K562 (cell line): ENCODE results near the gene OR6S1. TPM values are rescaled to one million over a fixed set of nuclear protein-coding genes. Genes with fewer than 3 reads are reported as not detected.
A peak's percentile ranks its signal among the peaks of the same experiment; 100 is the strongest.

Experiments used
- ADNP ChIP-seq: fragments of 200-800 bp; sonication (Bioruptor generic); IDR thresholded peaks from 2 replicates; pipeline ENCODE4 v1.6.1; 2016; ENCODE audit warnings: missing genetic modification characterization, missing compliant biosample characterization
- BMI1 ChIP-seq: fragments of 150-350 bp; IDR thresholded peaks from 2 replicates; pipeline ENCODE4 v1.6.1; 2014; ENCODE audit warnings: low read length
- CBFA2T3 ChIP-seq: fragments of 450-650 bp; IDR thresholded peaks from 2 replicates; pipeline ENCODE4 v1.6.1; 2017
- CHD2 ChIP-seq: IDR thresholded peaks from 2 replicates; pipeline ENCODE4 v1.6.1; 2011; ENCODE audit warnings: low read depth, low read length
- ELF2 ChIP-seq: fragments of 250-450 bp; sonication (Bioruptor Pico); IDR thresholded peaks from 2 replicates; pipeline ENCODE4 v1.5.0; 2021; ENCODE audit warnings: mild to moderate bottlenecking
- ETV5 ChIP-seq: sonication (generic); formaldehyde crosslinking; IDR thresholded peaks from 2 replicates; pipeline ENCODE4 v1.4.0; 2020; ENCODE audit warnings: low read depth, mild to moderate bottlenecking, missing genetic modification reagents
- FOXJ3 ChIP-seq: sonication (generic); formaldehyde crosslinking; IDR thresholded peaks from 2 replicates; pipeline ENCODE4 v1.4.0; 2020; ENCODE audit warnings: mild to moderate bottlenecking, missing genetic modification reagents
- HDGF ChIP-seq: fragments of 450-650 bp; IDR thresholded peaks from 2 replicates; pipeline ENCODE4 v1.6.1; 2016
- MYC ChIP-seq, 2 experiments: fragments of 250-450 bp in 1 of 2; sonication (Bioruptor Pico) in 1 of 2; IDR thresholded peaks; 2 replicates each; pipeline versions ENCODE4 v1.5.1 to v1.6.1; 2012 to 2021; ENCODE audit warnings: low read depth in 2 of 2, borderline replicate concordance in 1 of 2, improper control_type of control experiment in 1 of 2, low read length in 1 of 2, mild to moderate bottlenecking in 1 of 2, moderate library complexity in 1 of 2
- NCOA1 ChIP-seq: fragments of 450-650 bp; IDR thresholded peaks from 2 replicates; pipeline ENCODE4 v1.6.1; 2016; ENCODE audit warnings: low read depth
- NCOA2 ChIP-seq, 2 experiments: fragments of 450-650 bp; IDR thresholded peaks; 2 replicates each; pipeline ENCODE4 v1.6.1; 2018; ENCODE audit warnings: mild to moderate bottlenecking in 2 of 2, moderate library complexity in 1 of 2; ENCODE audit not compliant: partially characterized antibody in 2 of 2
- POLR2A ChIP-seq: fragments of 450-650 bp; conservative IDR thresholded peaks from 2 replicates; pipeline ENCODE4 v1.6.1; 2016
- SP1 ChIP-seq: sonication (generic); formaldehyde crosslinking; IDR thresholded peaks from 2 replicates; pipeline ENCODE4 v1.8.1; 2022; ENCODE audit warnings: mild to moderate bottlenecking, missing genetic modification reagents
- TEAD4 ChIP-seq, 2 experiments: sonication (generic) in 1 of 2; formaldehyde crosslinking in 1 of 2; IDR thresholded peaks; 2 replicates each; pipeline versions ENCODE4 v1.6.1 to v1.8.0; 2012 to 2022; ENCODE audit warnings: borderline replicate concordance in 1 of 2, inconsistent platforms in 1 of 2, low read length in 1 of 2, mild to moderate bottlenecking in 1 of 2, missing genetic modification reagents in 1 of 2
- TRIM24 ChIP-seq, 2 experiments: fragments of 450-650 bp; IDR thresholded peaks; 2 replicates each; pipeline ENCODE4 v1.6.1; 2016
- ZC3H8 ChIP-seq: fragments of 450-650 bp; IDR thresholded peaks from 2 replicates; pipeline ENCODE4 v1.6.1; 2017
- ZNF354B ChIP-seq: fragments of 250-450 bp; sonication (Bioruptor Pico); IDR thresholded peaks from 2 replicates; pipeline ENCODE4 v1.4.0; 2020
- ZNF584 ChIP-seq: fragments of 200-800 bp; sonication (Bioruptor generic); IDR thresholded peaks from 2 replicates; pipeline ENCODE4 v1.6.1; 2016; ENCODE audit warnings: low read depth, mild to moderate bottlenecking, missing genetic modification characterization, missing compliant biosample characterization
- ZNF780A ChIP-seq: fragments of 250-450 bp; sonication (Bioruptor Pico); IDR thresholded peaks from 2 replicates; pipeline ENCODE4 v1.5.0; 2021; ENCODE audit warnings: mild to moderate bottlenecking
- polyA plus RNA-seq, 8 experiments: library from polyadenylated mRNA; depleted of rRNA in 4 of 8; stranded (reverse) in 5 of 8; unstranded in 3 of 8; fragments of >200 nt; fragmentation: Nextera tagmentation in 2 of 8; fragmentation: Illumina TruSeq in 1 of 8; extraction: Ambion mirVana in 2 of 8; extraction: Trizol in 1 of 8; gene quantifications; 2 replicates each; pipeline versions ENCODE4 v1.2.1 to v1.2.3, GENCODE V29; 2011 to 2014; ENCODE audit warnings: inconsistent platforms in 1 of 8, missing spikeins in 1 of 8
- total RNA-seq, 7 experiments: library from RNA; depleted of rRNA in 6 of 7; stranded (reverse); fragments of >200 nt in 6 of 7; fragmentation: Illumina TruSeq in 2 of 7; extraction: Trizol in 2 of 7; gene quantifications; 2 replicates each; pipeline versions ENCODE4 v1.2.1 to v1.2.3, GENCODE V29; 2011 to 2021; ENCODE audit warnings: low replicate concordance in 1 of 7
- TF ChIP-seq, protein P1 (sequence below): fragments of 250-450 bp; sonication (Bioruptor Pico); IDR thresholded peaks from 2 replicates; pipeline ENCODE4 v1.5.0; 2021; ENCODE audit warnings: mild to moderate bottlenecking, moderate library complexity
- TF ChIP-seq, protein P2 (sequence below): fragments of 150-350 bp; IDR thresholded peaks from 2 replicates; pipeline ENCODE4 v1.6.1; 2014; ENCODE audit warnings: low read depth, mild to moderate bottlenecking, low read length, borderline replicate concordance
- TF ChIP-seq, protein P3 (sequence below): sonication (generic); formaldehyde crosslinking; IDR thresholded peaks from 2 replicates; pipeline ENCODE4 v1.9.0; 2022; ENCODE audit warnings: mild to moderate bottlenecking, missing genetic modification reagents

The OR6S1 gene
- total and polyA plus RNA-seq, 9 of the 15 experiments (the other 6 are each of a cell fraction or from before 2014, with no cell fraction given), result not detected

DNA sequence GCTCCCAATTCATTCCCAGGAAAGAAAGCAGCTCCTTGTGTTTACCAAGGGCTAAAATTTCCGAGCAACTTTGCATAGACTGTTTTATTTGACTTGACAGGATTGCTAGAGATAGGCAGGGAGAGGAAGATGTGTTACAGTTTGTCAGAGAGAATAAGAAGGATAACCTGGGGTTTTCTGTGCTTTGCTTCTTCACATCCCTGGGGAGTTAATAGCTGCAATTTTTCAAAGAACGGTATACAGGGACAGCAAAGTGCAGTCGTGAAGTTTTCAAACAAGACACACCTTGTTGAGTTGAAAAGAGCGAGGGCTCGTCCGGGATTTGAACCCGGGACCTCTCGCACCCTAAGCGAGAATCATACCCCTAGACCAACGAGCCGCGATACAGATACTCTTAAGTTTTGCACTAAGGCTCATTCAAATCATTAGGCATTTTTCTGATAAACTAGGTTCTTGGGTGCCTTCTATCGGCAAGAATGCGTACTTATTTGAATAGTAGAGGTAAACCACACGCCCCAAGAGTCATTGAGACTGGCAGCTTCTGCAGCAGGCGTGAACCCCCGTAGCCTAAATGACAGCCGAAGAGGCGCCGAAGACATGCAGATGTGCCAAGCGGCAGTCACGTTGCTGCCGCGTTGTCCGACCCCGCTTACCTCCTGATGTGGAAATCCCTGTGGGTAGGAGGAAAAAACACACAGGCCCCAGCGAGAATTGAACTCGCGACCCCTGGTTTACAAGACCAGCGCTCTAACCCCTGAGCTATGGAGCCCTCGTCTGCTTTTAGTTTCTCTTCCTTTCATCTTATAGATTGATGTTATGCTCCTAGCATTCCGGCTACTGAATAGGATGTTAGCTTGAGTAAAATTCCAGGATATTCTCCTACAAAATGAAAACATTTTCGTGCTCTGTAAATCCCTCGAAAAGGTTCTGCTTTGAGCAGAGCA, 28.1 kb downstream of the OR6S1 start (continued):
- TF ChIP-seq, protein P1, sequence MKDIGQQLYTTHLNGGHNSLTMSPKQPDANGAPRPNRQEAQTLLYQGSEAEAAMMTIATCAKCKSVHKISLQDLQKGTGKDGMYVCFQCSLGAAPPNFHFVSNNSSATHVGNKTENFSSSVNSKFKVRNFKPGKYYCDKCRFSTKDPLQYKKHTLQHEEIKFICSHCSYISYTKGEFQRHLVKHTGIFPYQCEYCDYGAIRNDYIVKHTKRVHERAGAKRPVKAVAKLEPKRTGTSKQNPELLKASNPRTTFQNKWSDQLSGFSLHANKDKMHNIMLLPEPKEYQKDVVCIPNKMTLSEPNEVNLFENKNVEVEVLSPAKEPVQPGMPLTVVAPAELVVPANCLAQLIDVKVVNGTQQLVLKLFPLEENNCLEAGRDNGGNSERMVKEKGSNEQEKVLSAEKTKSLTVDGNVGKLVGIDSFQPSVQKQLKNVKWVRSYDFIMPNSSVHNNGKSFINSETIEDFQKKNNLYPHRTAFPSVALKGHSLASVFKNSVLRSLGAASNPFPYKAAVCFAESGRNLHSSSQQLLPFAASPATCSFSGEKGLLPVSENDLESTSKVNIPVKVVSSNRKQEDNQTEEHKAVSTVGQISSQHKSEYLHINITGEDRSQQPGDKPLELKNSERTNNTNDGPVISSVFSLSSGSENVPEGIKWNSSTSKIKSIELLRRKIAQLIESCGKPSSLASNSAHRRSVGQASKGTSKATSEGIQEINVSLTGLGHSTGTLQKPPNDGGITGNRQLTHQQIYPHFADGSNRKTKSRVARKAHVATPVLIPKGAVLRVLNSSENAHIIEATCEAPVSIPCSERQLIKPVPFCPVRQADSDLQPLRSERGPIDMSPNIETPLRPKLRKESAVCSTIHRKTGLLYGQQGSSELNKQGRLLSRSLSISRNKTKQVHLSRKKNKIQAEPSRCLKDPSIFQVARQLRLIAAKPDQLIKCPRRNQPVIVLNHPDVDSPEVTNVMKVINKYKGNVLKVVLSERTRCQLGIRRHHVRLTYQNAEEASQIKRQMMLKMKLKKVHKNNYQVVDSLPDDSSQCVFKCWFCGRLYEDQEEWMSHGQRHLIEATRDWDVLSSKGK (CRISPR knock-in tag), result no peak
- no peak for TF ChIP-seq ELF2 (CRISPR knock-in tag)
- no peak for TF ChIP-seq HDGF
- TF ChIP-seq ZNF354B (CRISPR knock-in tag), result no peak
- TF ChIP-seq TEAD4 (IDR thresholded peaks at IDR 0.05; ENCODE audit: low read length), result peak; percentile 93
- TF ChIP-seq TEAD4 (CRISPR knock-in tag; IDR thresholded peaks at IDR 0.05; ENCODE audit: borderline replicate concordance), result peak; percentile 97
- TF ChIP-seq MYC (IDR thresholded peaks at IDR 0.05; ENCODE audit: low read depth, low read length), result peak; percentile 71
- no peak for TF ChIP-seq MYC (CRISPR knock-in tag; IDR thresholded peaks at IDR 0.05; ENCODE audit: borderline replicate concordance, low read depth)
- TF ChIP-seq CBFA2T3, result no peak
- TF ChIP-seq, protein P2, sequence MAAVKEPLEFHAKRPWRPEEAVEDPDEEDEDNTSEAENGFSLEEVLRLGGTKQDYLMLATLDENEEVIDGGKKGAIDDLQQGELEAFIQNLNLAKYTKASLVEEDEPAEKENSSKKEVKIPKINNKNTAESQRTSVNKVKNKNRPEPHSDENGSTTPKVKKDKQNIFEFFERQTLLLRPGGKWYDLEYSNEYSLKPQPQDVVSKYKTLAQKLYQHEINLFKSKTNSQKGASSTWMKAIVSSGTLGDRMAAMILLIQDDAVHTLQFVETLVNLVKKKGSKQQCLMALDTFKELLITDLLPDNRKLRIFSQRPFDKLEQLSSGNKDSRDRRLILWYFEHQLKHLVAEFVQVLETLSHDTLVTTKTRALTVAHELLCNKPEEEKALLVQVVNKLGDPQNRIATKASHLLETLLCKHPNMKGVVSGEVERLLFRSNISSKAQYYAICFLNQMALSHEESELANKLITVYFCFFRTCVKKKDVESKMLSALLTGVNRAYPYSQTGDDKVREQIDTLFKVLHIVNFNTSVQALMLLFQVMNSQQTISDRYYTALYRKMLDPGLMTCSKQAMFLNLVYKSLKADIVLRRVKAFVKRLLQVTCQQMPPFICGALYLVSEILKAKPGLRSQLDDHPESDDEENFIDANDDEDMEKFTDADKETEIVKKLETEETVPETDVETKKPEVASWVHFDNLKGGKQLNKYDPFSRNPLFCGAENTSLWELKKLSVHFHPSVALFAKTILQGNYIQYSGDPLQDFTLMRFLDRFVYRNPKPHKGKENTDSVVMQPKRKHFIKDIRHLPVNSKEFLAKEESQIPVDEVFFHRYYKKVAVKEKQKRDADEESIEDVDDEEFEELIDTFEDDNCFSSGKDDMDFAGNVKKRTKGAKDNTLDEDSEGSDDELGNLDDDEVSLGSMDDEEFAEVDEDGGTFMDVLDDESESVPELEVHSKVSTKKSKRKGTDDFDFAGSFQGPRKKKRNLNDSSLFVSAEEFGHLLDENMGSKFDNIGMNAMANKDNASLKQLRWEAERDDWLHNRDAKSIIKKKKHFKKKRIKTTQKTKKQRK, result no peak
- 0 out of 2 replicates have a peak, but pooled peaks have one; percentile 13 for TF ChIP-seq CHD2
- TF ChIP-seq TRIM24 (IDR thresholded peaks at IDR 0.05), result peak in 1 of 2 experiments; percentile 45; a peak in 1 of 4 replicates
- no peak for TF ChIP-seq NCOA1
- peak; percentile 62; the same call in 1 of the 2 replicates for TF ChIP-seq SP1 (CRISPR knock-in tag)
- TF ChIP-seq FOXJ3 (CRISPR knock-in tag), result no peak
- TF ChIP-seq NCOA2 (IDR thresholded peaks at IDR 0.05; ENCODE audit: partially characterized antibody in 2 of 2), result peak in 1 of 2 experiments; percentile 33
- no peak for TF ChIP-seq ZC3H8
- TF ChIP-seq ZNF780A (CRISPR knock-in tag), result no peak
- TF ChIP-seq ZNF584 (CRISPR knock-in tag), result no peak
- TF ChIP-seq POLR2A, result no peak
- TF ChIP-seq, protein P3, sequence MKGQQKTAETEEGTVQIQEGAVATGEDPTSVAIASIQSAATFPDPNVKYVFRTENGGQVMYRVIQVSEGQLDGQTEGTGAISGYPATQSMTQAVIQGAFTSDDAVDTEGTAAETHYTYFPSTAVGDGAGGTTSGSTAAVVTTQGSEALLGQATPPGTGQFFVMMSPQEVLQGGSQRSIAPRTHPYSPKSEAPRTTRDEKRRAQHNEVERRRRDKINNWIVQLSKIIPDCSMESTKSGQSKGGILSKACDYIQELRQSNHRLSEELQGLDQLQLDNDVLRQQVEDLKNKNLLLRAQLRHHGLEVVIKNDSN (CRISPR knock-in tag), result 0 out of 2 replicates have a peak, but pooled peaks have one; percentile 37
- TF ChIP-seq ETV5 (CRISPR knock-in tag), result no peak
- TF ChIP-seq BMI1, result no peak
- peak; percentile 94 for TF ChIP-seq ADNP (tag)
